CD4-positive, alpha-beta memory T cell (primary cell): ENCODE data around the gene EMID1. TPM values are rescaled to one million over a fixed set of nuclear protein-coding genes. Genes with fewer than 3 reads are reported as not detected.
"Not testable (repeated sequence)": the region's sequence is repeated elsewhere in the genome, so short reads cannot be mapped to it uniquely, and the experiment has no call there.

ENCODE experiments used
- CTCF ChIA-PET: fragments of 350-600 bp; sonication (Branson Sonifier 250); formaldehyde crosslinking; loops from one replicate; lab custom pipeline; 2021; ENCODE audit warnings: inconsistent platforms; ENCODE audit not compliant: partially characterized antibody; lab: Charles Lee
- POLR2A ChIA-PET: fragments of 350-600 bp; sonication (Branson Sonifier 250); formaldehyde crosslinking; loops from one replicate; lab custom pipeline; 2021; ENCODE audit not compliant: partially characterized antibody; lab: Charles Lee
- DNase-seq, 5 donors: peaks; one replicate each; pipeline versions ENCODE4 v3.0.0 to v3.0.0-alpha.2; 2020 to 2022; ENCODE audit warnings: mixed read lengths in 1 of 5
- H3K27ac ChIP-seq: one replicate; pipeline ENCODE4 v1.7.0; 2013; ENCODE audit warnings: low read depth, low read length
- H3K27me3 ChIP-seq: 2 replicates; pipeline ENCODE4 v1.7.0; 2013; ENCODE audit warnings: mild to moderate bottlenecking, low read length, moderate library complexity; ENCODE audit not compliant: insufficient read depth
- H3K36me3 ChIP-seq: 2 replicates; pipeline ENCODE4 v1.7.0; 2013; ENCODE audit warnings: mild to moderate bottlenecking, low read length, moderate library complexity; ENCODE audit not compliant: insufficient read depth
- H3K4me1 ChIP-seq: 2 replicates; pipeline ENCODE4 v1.7.0; 2013; ENCODE audit warnings: mild to moderate bottlenecking, low read length, moderate library complexity; ENCODE audit not compliant: insufficient read depth
- H3K4me3 ChIP-seq, 2 donors: one replicate each; pipeline ENCODE4 v1.7.0; 2013; ENCODE audit warnings: low read length in 2 of 2, mild to moderate bottlenecking in 1 of 2
- H3K9me3 ChIP-seq, 2 donors: one replicate each; pipeline ENCODE4 v1.7.0; 2013; ENCODE audit warnings: low read length in 2 of 2, control low read depth in 1 of 2; ENCODE audit not compliant: control insufficient read depth in 1 of 2
- H3K27ac Mint-ChIP-seq, 7 donors: one replicate each; pipeline ENCODE4 v1.8.0; 2020 to 2021; ENCODE audit warnings: mixed read lengths in 7 of 7, mild to moderate bottlenecking in 6 of 7, inconsistent platforms in 3 of 7, moderate library complexity in 3 of 7
- H3K27me3 Mint-ChIP-seq, 2 donors: one replicate each; pipeline ENCODE4 v1.8.0; 2020 to 2021; ENCODE audit warnings: mixed read lengths in 2 of 2
- H3K36me3 Mint-ChIP-seq, 2 donors: one replicate each; pipeline ENCODE4 v1.8.0; 2020 to 2021; ENCODE audit warnings: mixed read lengths in 2 of 2, inconsistent platforms in 1 of 2, mild to moderate bottlenecking in 1 of 2
- H3K4me1 Mint-ChIP-seq, 4 donors: one replicate each; pipeline ENCODE4 v1.8.0; 2020 to 2021; ENCODE audit warnings: mixed read lengths in 4 of 4, mild to moderate bottlenecking in 1 of 4
- H3K4me3 Mint-ChIP-seq, 8 donors: one replicate each; pipeline ENCODE4 v1.8.0; 2020 to 2021; ENCODE audit warnings: mixed read lengths in 8 of 8, mild to moderate bottlenecking in 7 of 8, moderate library complexity in 6 of 8, inconsistent platforms in 3 of 8
- H3K9me3 Mint-ChIP-seq, 8 donors: one replicate each; pipeline ENCODE4 v1.8.0; 2020 to 2021; ENCODE audit warnings: mixed read lengths in 8 of 8, mild to moderate bottlenecking in 5 of 8, inconsistent platforms in 3 of 8, moderate library complexity in 1 of 8
- intact Hi-C: fragments of 100-400 bp; cut with micrococcal nuclease; formaldehyde crosslinking; loops from one replicate; pipeline ENCODE4 v1.15.1; 2023
- polyA plus RNA-seq, 2 donors: library from polyadenylated mRNA; unstranded; fragments of 300-500 nt; fragmentation: Illumina TruSeq; gene quantifications; one replicate each; pipeline ENCODE4 v1.2.3, GENCODE V29; 2021
- total RNA-seq, 2 experiments: library from RNA; stranded (reverse); gene quantifications; one replicate each; pipeline ENCODE4 v1.2.3, GENCODE V29; 2021

The EMID1 gene
- total and polyA plus RNA-seq, 4 experiments from 2014 or later: 0.11 TPM; not detected in 3

DNA sequence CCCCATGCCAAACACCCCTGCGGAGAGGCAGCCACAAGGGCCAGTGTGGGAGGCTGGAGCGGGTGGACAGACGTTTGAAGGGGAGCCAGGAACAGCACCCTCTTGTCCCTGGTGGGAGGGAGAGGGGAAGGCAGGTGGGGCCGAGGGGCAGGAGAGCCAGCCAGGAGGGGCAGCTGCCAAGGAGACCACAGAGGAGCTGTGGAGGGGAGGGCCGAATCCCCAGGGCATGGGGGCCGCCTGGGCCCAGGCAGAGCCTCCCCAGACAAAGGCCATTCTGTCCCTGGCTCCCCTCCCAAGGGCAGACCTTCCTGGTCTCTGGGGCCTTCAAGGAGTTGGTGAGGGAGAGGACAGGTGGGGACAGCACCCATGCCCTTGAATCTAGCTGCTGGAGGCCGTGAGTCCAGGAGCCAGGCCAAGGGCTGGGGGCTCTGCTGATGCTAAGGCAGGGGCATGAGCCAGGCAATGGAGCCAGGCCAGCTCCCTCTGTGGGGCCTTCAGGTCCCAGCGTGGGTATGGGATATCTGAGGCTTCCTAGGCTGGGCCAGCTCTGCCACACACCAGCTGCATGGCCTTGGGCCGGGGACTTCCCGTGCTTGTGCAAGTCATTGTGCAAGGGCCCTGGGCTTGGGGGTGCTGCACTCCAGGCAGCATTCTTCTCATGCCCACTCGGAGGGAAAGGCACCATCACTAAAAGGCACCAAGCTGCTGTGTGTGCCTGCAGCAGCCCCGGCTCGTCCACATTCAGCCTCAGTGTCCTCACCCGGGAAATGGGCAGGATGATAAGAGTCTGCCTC is 11.4 kb downstream of the EMID1 start:
- no peak overlapping the region for H3K4me3 ChIP-seq
- peaks cover 0 to 3% of the 10 kb centered on the region in 2 donors for H3K27me3 Mint-ChIP-seq
- DNase-seq: no peak
- no peaks in the 10 kb centered on the region for H3K27me3 ChIP-seq
- no peak overlapping the region for H3K4me3 Mint-ChIP-seq
- no peaks in the 10 kb centered on the region for H3K9me3 ChIP-seq
- no peaks in the 10 kb centered on the region for H3K4me1 Mint-ChIP-seq
- ChIA-PET POLR2A (no interaction called here), CTCF (interaction anchor here (1.5 kb wide), 1 partner anchor 29 kb away, joined by 5 read pairs; no protein-coding TSS in a partner anchor)
- no peak overlapping the region for H3K27ac ChIP-seq
- no peaks in the 10 kb centered on the region for H3K9me3 Mint-ChIP-seq
- intact Hi-C loops: no loop called here
- no peaks in the 10 kb centered on the region for H3K36me3 ChIP-seq
- H3K27ac Mint-ChIP-seq: no peak overlapping the region
- no peaks in the 10 kb centered on the region for H3K36me3 Mint-ChIP-seq
- H3K4me1 ChIP-seq: no peaks in the 10 kb centered on the region

GRCh38 chr22:29217827-29218757 is 12.4 kb downstream of the EMID1 start:
- no peak for DNase-seq
- no peaks in the 10 kb centered on the region for H3K36me3 ChIP-seq
- Mint-ChIP-seq H3K27me3 (peaks cover 0 to 3% of the 10 kb centered on the region in 2 donors), H3K4me3 (no peak overlapping the region), H3K4me1 (no peaks in the 10 kb centered on the region), H3K27ac (peak overlapping the region in 1 of 7 donors; percentile 65), H3K36me3 (no peaks in the 10 kb centered on the region), H3K9me3 (no peaks in the 10 kb centered on the region)
- no peaks in the 10 kb centered on the region for H3K4me1 ChIP-seq
- ChIA-PET CTCF (no interaction called here), POLR2A (no interaction called here)
- intact Hi-C loops: no loop called here
- no peak overlapping the region for H3K27ac ChIP-seq
- H3K4me3 ChIP-seq: no peak overlapping the region
- H3K27me3 ChIP-seq: no peaks in the 10 kb centered on the region
- H3K9me3 ChIP-seq: no peaks in the 10 kb centered on the region

- no peak for DNase-seq
- intact Hi-C loops: no loop called here
- no peak overlapping the region for H3K4me3 ChIP-seq
- no peaks in the 10 kb centered on the region for H3K9me3 Mint-ChIP-seq
- no peaks in the 10 kb centered on the region for H3K36me3 ChIP-seq
- no peak overlapping the region for H3K27ac Mint-ChIP-seq
- H3K4me1 ChIP-seq: no peaks in the 10 kb centered on the region
- H3K27ac ChIP-seq: no peak overlapping the region
- no peaks in the 10 kb centered on the region for H3K9me3 ChIP-seq
- no peaks in the 10 kb centered on the region for H3K36me3 Mint-ChIP-seq
- ChIA-PET POLR2A (no interaction called here), CTCF (interaction anchor here (1.3 to 1.5 kb wide), 2 partner anchors 27 to 29 kb away, joined by 3 to 6 read pairs; no protein-coding TSS in a partner anchor)
- no peaks in the 10 kb centered on the region for H3K27me3 ChIP-seq
- no peaks in the 10 kb centered on the region for H3K4me1 Mint-ChIP-seq
- H3K27me3 Mint-ChIP-seq: peaks cover 0 to 3% of the 10 kb centered on the region in 2 donors
- H3K4me3 Mint-ChIP-seq: no peak overlapping the region
These were observed 13.2 kb downstream of the EMID1 start for GRCh38 chr22:29218758-29219408.

GRCh38 chr22:29219409-29219782 is 13.7 kb downstream of the EMID1 start:
- H3K36me3 ChIP-seq, intact Hi-C loops, H3K27me3 Mint-ChIP-seq, H3K27ac ChIP-seq, H3K4me1 ChIP-seq, H3K27ac Mint-ChIP-seq, H3K36me3 Mint-ChIP-seq, POLR2A ChIA-PET, H3K4me3 ChIP-seq, H3K4me3 Mint-ChIP-seq, H3K9me3 Mint-ChIP-seq, H3K9me3 ChIP-seq, H3K4me1 Mint-ChIP-seq, H3K27me3 ChIP-seq, DNase-seq: not testable (repeated sequence)
- CTCF ChIA-PET: interaction anchor here (1.3 to 1.5 kb wide), 2 partner anchors 27 to 28 kb away, joined by 3 to 6 read pairs; no protein-coding TSS in a partner anchor

DNA sequence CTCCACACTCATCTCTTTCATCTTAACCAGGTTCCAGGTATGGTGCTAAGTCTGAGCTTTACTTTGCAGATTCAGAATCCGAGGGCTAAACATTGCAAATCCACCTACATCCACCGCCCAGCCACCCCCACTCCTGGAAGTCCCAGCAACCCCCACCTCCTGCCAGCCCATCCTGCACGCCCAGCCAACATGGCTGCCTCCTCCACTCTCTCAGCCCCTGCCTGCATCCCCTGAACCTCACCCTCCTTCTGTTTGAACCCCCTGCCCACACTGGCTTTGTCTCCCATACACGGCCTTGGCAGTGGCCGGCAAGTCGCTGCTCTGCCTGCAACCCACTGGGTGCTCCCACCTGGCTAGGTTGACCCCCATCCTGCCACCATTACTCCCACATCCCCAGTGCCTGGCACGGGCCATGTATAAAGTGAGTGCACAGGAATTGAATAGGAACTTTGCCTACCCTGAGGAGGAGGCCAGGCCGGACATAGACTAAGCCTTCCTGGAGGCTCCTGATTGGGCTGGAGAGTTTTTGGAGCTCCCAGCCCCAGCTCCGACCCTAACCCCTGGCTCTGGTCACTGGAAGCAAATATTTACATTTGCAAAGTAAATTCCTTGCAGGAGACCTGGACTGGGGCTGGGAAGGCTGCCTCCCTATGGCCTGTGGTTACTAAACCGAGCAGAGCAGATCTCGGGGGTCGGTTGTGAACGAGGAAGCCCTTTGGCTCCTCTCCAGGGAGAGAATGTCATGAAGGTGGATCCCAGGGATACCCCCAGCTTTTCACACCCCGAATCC is 14.4 kb downstream of the EMID1 start:
- H3K9me3 Mint-ChIP-seq: no peaks in the 10 kb centered on the region
- no peaks in the 10 kb centered on the region for H3K36me3 ChIP-seq
- no peaks in the 10 kb centered on the region for H3K4me1 ChIP-seq
- no peaks in the 10 kb centered on the region for H3K27me3 Mint-ChIP-seq
- ChIA-PET POLR2A (no interaction called here), CTCF (interaction anchor here (1.1 to 1.5 kb wide), 3 partner anchors 25 to 28 kb away, joined by 3 to 6 read pairs (median 3); no protein-coding TSS in a partner anchor)
- intact Hi-C loops: no loop called here
- H3K9me3 ChIP-seq: no peaks in the 10 kb centered on the region
- DNase-seq: no peak
- H3K4me3 ChIP-seq: no peak overlapping the region
- H3K4me3 Mint-ChIP-seq: no peak overlapping the region
- H3K4me1 Mint-ChIP-seq: no peaks in the 10 kb centered on the region
- no peaks in the 10 kb centered on the region for H3K27me3 ChIP-seq
- peak overlapping the region in 1 of 7 donors; percentile 62 for H3K27ac Mint-ChIP-seq
- H3K27ac ChIP-seq: no peak overlapping the region
- H3K36me3 Mint-ChIP-seq: no peaks in the 10 kb centered on the region

DNA sequence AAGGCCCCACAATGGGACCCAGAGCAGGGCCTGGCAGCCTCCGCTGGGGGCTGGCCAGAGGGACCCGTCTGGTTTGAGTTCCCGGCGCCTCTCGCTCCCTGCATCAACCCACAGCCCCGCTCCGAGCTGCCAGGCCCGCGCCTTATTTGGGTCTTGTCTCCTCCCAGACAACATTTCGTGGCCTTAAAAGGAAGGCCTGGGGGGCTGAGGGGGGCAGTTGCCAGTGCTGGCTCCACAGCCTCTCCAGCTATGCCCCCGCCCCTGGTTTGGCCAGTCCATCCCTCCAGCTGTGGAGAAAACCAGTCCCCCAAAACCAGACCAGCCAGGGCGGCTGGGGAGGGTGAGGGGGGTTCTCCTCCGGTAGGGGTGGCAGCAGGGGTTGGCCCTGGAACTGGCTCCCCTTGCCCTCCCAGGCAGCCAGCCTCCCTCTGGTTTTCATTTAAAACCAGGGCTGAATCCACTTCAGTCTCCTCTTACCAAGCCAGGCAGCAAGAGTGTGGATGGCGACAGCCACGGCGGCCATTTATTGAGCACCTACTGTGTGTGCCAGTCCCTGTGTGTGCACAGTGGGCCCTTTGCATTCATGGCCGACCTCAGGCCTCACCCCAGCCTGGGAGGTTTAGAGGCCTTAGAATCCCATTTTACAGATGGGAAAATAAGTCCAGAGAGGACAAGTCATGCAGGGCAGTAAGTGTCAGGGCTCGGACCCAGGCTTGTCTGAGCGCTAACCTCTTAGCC is 18.6 kb downstream of the EMID1 start:
- CTCF ChIA-PET: no interaction called here

More for the DNA sequence above, 18.6 kb downstream of the EMID1 start:
- Mint-ChIP-seq H3K4me3 (no peak overlapping the region), H3K4me1 (no peaks in the 10 kb centered on the region), H3K36me3 (no peaks in the 10 kb centered on the region), H3K27me3 (no peaks in the 10 kb centered on the region), H3K27ac (no peak overlapping the region), H3K9me3 (no peaks in the 10 kb centered on the region)
- no peak for DNase-seq
- intact Hi-C loops: no loop called here
- no peaks in the 10 kb centered on the region for H3K27me3 ChIP-seq
- no peaks in the 10 kb centered on the region for H3K9me3 ChIP-seq
- no peak overlapping the region for H3K27ac ChIP-seq
- H3K36me3 ChIP-seq: no peaks in the 10 kb centered on the region
- no peaks in the 10 kb centered on the region for H3K4me1 ChIP-seq
- no peak overlapping the region for H3K4me3 ChIP-seq
- POLR2A ChIA-PET: no interaction called here
